HG02678 (cell line): ENCODE results near the gene DPH1.

Experiments used
- ATAC-seq: cut with Tn5 transposase; IDR thresholded peaks from one replicate; pipeline ENCODE4 v1.9.1; 2021; ENCODE audit warnings: mild to moderate bottlenecking, moderate library complexity; ENCODE audit not compliant: unreplicated experiment

Gene DPH1

DNA sequence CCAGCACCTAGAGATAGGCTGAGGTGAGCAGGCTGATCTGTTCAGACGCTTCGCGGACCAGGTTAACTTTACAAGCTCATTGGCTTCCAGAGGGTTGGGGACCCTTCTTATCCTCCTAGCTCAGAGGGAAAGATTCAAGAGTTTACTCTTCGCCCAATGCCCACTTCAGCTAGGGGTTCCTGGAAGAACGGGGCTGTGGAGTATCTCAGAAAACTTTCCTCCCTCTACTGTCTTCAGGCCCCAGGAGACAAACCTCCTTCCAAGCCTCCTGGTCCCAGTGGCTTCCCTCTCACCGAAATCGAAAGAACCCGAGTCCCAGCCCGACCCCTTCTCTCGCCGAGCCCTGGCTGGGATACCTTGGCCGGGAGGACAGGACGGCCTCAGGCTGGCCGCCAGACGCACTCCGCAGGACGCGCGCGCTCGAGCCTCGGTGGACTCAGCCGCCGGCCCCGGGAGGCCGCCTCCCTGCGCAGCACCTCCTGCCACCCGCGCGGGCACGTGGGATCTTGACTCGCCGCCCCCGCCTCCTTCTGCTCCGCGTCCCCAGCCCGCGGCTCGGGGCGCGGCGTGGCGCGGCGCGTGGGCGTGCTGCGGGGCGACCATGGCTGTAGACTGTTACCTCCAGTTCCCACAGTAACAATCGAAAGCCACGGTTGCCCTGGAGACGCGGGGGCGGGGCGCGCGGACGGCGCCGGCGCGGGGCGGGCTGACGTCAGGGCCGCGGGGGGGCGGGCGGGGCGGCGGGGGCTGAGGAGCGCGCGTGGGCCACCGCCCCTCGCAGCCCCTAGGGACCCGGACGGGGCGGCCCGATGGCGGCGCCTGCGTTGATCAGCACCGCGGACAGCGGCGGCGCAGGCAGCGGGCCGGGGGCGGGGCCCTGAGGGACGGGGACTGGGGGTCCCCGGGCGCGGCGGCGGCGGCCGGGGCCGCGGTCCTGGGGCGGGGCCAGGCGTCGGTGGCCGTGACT lies 19.7 kb downstream of the DPH1 start:
- ATAC-seq = peak; percentile 55

DNA sequence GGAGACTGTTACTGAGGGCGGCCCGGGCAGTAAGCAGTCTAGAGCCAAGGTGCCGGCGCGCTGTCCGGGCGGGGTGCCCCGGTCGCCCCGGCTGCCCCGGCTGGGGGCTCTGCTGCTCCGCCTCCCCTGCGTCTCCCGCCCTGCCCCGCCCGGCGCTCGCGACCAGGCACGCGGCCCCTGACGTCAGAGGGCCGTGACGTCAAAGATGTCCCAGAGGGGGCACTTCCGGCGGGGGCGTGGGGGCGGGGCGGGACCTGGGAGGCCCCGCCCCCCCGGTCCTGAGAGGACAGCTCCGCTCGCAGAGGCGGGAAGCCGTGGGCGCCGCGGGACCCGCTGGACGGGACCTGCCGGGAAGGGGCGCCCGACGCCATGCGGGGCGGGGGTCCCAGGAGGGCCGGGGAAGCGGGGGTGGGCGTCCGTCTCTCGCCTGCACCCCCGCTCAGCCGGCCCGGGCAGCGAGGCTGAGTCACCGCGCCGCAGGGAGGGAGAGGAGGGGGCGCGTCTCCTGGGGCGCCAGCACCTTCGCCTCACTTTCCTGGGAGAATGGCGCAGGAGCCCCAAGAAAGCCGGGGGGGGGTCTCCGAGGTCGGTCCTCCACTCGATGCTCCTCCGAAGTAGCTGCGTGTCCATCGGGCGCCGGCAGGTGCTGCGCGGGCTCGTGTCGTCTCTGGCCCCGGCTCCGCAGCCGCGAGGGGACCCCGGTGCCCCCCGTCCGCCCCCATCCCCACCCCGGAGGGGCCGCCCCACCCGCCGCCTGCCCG lies 20.5 kb downstream of the DPH1 start:
- ATAC-seq = peak; percentile 17

DNA sequence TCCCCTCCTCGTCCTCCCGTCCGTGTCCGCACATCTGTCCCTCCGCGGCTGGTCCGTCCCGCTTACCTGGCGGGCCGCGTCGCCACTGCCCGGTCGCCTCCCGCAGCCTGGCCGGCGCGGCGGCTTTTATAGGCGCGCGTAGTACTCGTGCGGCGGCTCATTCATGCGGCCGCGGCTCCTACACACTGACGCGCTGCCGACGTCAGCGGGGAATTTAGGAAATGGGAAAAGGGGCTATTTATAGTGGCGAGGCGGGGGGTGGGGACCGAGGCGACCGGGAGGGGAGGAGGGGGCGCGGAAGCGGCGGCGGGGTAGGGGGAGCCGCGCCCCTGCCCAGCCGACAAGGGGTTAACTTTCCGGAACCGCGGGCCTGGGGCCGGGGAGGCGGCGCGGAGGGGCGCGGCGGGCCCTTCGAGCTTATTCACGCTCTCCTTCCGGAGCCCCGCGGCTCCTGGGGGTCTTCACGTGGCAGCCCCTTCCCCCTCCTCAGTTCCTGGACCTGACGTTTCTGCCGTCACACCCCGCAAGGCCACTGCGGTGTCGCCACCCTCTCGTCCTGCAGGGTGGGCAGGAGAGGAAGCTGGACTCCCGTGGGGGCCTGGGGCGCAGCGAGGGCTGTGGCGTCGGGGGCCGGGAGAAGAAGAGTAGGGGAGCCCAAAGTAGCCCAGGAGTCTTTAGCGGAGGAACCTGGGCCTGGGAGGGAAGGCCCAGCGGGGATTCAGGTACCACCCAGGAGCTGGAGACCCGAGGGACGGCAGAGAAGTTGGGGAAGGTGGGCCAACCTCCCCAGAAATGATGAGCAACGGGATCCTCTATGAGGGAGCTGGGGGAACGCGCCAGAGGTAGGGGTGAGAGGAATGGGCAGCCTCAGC lies 21.3 kb downstream of the DPH1 start:
- ATAC-seq = no peak

DNA sequence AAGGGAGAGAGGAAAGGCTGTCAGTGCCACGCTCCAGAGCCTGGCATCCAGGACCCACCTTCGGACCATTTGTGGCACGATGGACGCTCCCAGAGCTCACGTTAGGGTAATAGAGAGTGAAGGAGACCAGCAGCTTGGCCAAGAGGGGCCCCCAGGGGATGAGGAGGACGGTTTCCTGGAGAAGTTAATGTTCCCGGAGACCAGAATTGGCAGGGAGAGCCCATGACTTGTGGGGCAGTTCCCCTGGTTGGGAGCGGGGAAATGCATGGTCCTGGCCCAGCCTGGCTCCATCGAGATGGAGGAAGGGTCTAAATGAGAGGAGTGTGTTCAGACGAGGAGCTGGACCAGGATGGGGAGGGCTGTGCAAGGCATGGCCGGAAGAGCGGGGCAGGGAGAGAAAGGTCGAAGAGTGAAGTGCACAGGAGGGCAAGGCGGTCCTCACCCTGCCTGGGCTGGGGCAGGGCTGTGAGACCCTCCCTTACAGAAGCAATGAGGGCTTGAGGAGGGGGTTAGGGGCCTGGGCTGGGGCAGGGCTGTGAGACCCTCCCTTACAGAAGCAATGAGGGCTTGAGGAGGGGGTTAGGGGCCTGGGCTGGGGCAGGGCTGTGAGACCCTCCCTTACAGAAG lies 22.1 kb downstream of the DPH1 start:
- ATAC-seq = no peak

DNA sequence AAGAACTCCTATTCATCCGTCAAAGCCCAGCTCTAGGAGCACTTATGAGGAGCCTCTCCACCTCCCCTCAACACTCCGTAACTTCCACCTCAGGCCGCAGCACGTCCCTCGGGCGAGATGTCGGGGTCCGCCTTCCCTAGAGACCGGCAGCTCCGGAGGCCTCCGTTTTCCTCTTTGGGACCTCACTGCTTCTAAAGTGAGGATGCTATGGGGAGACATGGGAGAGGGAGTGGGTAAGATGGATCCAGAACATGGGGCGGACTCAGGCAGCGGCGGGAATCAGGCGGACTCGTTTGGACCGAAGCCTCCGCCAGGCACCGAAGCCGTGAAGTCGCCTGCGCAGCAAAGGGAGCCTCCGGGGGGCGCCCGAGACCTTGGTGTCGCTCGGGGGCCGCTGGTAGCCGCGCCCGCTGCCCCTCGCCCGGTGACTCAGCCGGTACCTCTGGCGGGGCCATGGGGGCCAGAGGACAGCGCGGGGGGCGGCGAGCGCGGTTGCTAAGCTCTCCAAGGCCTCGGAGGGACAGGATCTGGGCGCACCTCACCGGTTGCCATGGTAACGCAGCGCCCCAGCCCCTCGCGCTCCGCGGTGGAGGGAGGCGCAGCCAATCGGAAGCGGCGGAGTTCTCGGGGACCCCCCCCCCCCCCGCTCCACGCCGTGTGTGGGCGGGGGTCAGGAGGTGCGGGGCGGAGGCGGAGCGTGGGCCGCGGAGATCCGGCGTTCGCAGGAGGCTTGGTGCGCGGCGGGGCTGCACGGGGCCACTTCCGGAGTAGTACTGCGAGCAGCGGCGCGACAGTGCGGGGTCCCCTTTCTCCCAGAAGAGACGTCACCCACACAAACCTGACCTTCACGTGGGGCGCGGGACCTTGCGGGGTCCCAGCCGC lies 23.7 kb downstream of the DPH1 start:
- no peak for ATAC-seq

DNA sequence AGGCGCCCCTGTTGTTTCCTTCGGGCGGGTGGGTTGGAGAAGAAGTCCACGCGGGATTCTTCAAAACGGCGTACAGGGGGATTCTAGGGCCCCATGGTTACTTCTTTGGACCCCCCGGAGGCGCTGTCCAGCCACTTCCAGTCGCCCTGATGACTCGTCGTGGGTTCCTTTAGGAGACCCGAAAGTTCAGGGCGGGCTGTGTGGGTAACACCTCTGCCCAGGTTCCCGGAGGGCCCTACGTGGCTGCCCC lies 24.2 kb downstream of the DPH1 start:
- no peak for ATAC-seq

DNA sequence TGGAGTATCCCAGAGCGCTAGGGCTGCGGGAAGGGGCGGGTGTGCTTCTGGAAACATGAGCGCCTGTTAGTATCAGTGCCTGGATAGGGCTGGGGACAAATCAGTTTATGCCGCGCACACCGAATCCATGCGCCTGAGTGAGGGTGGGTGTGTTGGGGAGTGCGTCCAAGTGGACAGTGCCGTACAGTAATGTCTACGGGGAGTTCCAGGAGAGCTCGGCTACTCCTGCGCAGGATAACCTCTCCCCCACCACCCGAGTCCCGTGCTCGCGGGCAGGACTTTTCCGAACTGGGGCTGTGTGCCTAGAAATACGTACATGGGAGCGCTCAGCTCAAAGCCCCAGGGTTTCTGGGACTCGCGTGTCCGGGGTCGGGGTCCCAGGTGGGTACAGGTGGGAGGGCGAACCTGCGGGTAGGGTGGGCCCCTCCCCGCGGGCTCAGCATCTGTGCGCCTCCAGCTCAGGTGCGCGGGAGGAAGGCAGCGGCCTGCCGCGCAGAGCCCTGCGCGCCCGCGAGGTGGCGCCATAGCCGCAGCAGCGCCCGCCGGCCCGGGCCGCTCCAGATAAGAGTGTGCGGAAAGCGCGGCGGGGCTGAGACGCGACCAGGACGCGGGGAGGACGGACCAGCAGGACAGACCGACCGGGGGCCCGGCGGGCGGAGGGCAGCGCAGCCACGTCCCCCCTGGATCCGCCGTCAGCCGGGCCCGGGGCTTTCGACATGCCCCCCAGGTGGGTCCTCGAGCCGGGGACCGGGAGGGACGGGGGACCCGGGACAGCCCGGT lies 24.7 kb downstream of the DPH1 start, which contains the start of gene HIC1:
TSS of gene HIC1 (plus strand) at position 592 of the 780 bp plus-strand sequence. CDS start 1,588 bp downstream, outside the sequence.
- peak; percentile 30 for ATAC-seq

DNA sequence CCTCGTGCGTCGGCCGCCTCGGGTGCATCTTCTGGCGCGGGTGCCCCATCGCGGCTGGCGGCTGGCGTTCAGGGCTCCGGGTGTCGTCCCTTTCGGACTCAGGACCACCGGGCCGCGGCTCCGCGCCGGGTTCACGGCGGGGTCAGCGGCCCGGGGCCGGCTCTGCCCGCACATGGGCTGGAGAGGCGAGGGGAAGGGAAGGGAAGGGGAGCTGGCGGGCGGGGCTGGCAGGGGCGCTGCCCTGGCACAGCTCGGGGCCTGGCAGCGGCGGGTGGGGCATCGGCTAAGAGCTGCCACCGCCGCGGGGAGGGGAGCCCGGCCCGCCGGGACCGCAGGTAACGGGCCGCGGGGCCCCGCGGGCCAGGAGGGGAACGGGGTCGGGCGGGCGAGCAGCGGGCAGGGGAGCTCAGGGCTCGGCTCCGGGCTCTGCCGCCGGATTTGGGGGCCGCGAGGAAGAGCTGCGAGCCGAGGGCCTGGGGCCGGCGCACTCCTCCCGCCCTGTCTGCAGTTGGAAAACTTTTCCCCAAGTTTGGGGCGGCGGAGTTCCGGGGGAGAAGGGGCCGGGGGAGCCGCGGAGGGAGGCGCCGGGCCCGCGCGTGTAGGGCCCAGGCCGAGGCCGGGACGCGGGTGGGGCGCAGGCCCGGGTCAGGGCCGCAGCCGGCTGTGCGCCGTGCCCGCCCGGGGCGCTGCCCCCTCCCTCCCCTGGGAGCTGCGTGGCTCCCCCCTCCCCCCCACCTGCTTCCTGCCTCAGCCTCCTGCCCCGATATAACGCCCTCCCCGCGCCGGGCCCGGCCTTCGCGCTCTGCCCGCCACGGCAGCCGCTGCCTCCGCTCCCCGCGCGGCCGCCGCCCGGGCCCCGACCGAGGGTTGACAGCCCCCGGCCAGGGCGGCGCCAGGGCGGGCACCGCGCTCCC lies 25.6 kb downstream of the DPH1 start:
- ATAC-seq = no peak

DNA sequence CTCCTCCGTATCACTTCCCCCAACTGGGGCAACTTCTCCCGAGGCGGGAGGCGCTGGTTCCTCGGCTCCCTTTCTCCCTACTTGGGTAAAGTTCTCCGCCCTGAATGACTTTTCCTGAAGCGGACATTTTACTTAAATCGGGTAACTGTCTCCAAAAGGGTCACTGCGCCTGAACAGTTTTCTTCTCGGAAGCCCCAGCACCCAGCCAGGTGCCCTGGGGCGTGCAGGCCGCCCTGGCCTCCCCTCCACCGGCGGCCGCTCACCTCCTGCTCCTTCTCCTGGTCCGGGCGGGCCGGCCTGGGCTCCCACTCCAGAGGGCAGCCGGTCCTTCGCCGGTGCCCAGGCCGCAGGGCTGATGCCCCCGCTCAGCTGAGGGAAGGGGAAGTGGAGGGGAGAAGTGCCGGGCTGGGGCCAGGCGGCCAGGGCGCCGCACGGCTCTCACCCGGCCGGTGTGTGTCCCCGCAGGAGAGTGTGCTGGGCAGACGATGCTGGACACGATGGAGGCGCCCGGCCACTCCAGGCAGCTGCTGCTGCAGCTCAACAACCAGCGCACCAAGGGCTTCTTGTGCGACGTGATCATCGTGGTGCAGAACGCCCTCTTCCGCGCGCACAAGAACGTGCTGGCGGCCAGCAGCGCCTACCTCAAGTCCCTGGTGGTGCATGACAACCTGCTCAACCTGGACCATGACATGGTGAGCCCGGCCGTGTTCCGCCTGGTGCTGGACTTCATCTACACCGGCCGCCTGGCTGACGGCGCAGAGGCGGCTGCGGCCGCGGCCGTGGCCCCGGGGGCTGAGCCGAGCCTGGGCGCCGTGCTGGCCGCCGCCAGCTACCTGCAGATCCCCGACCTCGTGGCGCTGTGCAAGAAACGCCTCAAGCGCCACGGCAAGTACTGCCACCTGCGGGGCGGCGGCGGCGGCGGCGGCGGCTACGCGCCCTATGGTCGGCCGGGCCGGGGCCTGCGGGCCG lies 26.5 kb downstream of the DPH1 start:
- ATAC-seq = no peak

DNA sequence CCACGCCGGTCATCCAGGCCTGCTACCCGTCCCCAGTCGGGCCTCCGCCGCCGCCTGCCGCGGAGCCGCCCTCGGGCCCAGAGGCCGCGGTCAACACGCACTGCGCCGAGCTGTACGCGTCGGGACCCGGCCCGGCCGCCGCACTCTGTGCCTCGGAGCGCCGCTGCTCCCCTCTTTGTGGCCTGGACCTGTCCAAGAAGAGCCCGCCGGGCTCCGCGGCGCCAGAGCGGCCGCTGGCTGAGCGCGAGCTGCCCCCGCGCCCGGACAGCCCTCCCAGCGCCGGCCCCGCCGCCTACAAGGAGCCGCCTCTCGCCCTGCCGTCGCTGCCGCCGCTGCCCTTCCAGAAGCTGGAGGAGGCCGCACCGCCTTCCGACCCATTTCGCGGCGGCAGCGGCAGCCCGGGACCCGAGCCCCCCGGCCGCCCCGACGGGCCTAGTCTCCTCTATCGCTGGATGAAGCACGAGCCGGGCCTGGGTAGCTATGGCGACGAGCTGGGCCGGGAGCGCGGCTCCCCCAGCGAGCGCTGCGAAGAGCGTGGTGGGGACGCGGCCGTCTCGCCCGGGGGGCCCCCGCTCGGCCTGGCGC lies 27.3 kb downstream of the DPH1 start:
- ATAC-seq = no peak

DNA sequence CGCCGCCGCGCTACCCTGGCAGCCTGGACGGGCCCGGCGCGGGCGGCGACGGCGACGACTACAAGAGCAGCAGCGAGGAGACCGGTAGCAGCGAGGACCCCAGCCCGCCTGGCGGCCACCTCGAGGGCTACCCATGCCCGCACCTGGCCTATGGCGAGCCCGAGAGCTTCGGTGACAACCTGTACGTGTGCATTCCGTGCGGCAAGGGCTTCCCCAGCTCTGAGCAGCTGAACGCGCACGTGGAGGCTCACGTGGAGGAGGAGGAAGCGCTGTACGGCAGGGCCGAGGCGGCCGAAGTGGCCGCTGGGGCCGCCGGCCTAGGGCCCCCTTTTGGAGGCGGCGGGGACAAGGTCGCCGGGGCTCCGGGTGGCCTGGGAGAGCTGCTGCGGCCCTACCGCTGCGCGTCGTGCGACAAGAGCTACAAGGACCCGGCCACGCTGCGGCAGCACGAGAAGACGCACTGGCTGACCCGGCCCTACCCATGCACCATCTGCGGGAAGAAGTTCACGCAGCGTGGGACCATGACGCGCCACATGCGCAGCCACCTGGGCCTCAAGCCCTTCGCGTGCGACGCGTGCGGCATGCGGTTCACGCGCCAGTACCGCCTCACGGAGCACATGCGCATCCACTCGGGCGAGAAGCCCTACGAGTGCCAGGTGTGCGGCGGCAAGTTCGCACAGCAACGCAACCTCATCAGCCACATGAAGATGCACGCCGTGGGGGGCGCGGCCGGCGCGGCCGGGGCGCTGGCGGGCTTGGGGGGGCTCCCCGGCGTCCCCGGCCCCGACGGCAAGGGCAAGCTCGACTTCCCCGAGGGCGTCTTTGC lies 28.0 kb downstream of the DPH1 start:
- no peak for ATAC-seq

DNA sequence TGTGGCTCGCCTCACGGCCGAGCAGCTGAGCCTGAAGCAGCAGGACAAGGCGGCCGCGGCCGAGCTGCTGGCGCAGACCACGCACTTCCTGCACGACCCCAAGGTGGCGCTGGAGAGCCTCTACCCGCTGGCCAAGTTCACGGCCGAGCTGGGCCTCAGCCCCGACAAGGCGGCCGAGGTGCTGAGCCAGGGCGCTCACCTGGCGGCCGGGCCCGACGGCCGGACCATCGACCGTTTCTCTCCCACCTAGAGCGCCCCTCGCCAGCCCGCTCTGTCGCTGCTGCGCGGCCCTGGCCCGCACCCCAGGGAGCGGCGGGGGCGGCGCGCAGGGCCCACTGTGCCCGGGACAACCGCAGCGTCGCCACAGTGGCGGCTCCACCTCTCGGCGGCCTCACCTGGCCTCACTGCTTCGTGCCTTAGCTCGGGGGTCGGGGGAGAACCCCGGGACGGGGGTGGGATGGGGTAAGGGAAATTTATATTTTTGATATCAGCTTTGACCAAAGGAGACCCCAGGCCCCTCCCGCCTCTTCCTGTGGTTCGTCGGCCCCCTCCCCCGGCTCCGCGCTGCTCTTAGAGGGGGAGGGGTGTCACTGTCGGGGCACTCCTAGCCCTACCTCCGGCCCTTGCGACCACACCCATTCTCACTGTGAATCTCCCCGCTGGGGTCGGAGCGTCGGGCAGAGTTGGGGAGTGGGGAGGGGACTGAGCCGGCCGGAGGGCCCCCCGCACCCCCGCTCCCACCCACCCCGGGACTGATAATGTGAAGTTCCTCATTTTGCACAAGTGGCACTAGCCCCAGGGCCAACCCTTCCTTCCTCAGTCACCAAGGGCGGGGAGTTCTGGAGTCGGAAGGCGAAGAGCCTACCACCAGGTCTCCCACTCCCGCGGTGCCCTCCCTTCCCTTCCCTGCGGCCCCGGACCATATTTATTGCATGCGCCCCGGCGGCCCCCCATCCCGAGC lies 28.9 kb downstream of the DPH1 start:
- peak; percentile 23 for ATAC-seq

DNA sequence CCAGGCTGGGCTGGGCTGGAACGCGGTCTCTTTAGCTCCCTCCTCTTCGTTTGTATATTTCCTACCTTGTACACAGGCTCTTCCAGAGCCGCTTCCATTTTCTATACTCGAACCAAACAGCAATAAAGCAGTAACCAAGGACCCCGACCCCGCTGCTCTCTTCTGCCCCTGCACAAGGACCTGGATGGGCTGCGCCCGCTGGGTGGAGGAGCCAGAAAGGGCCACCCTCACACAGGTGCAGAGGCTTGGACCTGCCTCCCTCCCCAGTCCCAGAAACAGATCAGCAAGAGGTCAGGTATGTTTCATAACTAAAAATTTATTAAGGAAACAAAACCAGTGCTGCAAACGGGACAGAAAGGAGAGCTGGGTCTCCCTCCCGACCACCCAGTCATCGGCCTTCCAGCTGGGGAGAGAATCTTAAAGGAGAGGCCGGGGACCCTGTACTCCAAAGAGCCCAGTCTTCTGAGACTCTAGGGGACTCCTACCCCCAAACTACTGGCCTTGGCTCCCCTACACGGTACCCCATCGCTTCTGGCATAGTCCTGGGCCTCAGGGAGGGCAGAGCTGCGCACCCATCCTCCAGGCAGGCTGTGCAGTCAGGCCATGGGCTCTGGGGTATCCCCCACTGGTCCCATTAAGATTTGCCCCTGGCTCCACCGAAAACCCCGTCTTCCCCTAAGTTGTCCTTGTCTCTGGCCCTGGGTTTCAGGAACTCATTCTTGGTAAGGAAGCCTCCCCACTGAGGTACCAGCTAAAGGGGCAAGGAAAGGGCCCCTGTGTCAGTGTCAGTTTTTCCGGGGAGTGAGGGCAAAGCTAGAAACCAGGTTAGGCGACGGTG lies 29.8 kb downstream of the DPH1 start:
- ATAC-seq = no peak

DNA sequence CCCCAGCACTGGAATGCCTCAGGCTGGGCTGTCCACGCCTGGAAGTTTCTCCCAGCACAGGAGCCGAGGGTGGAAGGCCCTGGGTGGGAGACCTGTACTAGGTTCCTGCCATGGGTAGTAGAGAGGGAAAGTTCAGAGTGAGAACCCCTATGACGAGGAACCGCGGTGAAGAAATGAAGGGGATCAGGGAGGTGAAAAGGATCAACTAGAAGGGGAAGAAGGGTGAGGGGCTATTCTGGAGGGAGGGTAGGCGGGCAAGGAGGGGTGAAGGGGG lies 30.4 kb downstream of the DPH1 start:
- ATAC-seq = no peak
